Loucy (cell line): ENCODE results near the gene TCP10L.

Experiments used
- CTCF ChIP-seq: fragments of 200-600 bp; sonication (generic); conservative IDR thresholded peaks from 2 replicates; pipeline ENCODE4 v1.5.1; 2014; ENCODE audit warnings: mild to moderate bottlenecking, antibody characterized with exemption, low read length
- EZH2phosphoT487 ChIP-seq: fragments of 200-600 bp; IDR thresholded peaks from 2 replicates; pipeline ENCODE4 v1.6.1; 2018; ENCODE audit warnings: antibody characterized with exemption, mild to moderate bottlenecking, moderate library complexity, borderline replicate concordance

- TF ChIP-seq EZH2phosphoT487: no peak
- no peak for TF ChIP-seq CTCF
These were observed 61.2 kb downstream of the TCP10L start for GRCh38 chr21:32523988-32524719.
